Ectodermal cell (in vitro differentiated cells): ENCODE data around the gene DRC1.

Experiments
- H3K27ac ChIP-seq: 2 replicates; pipeline ENCODE4 v1.7.0; 2013; ENCODE audit warnings: mild to moderate bottlenecking, low read depth, low read length; ENCODE audit not compliant: insufficient read depth, poor library complexity, severe bottlenecking
- H3K27me3 ChIP-seq: 2 replicates; pipeline ENCODE4 v1.7.0; 2013; ENCODE audit warnings: mild to moderate bottlenecking, low read length; ENCODE audit not compliant: insufficient read depth, control insufficient read depth, poor library complexity, severe bottlenecking
- H3K36me3 ChIP-seq: one replicate; pipeline ENCODE4 v1.7.0; 2013; ENCODE audit warnings: low read length; ENCODE audit not compliant: control insufficient read depth, insufficient read depth
- H3K4me1 ChIP-seq: one replicate; pipeline ENCODE4 v1.7.0; 2013; ENCODE audit warnings: low read length; ENCODE audit not compliant: control insufficient read depth, insufficient read depth
- H3K4me3 ChIP-seq: 2 replicates; pipeline ENCODE4 v1.7.0; 2013; ENCODE audit warnings: low read depth, low read length, control low read depth; ENCODE audit not compliant: insufficient read depth
- H3K9me3 ChIP-seq: 2 replicates; pipeline ENCODE4 v1.7.0; 2013; ENCODE audit warnings: mild to moderate bottlenecking, low read length, moderate library complexity; ENCODE audit not compliant: control insufficient read depth
- WGBS, 2 experiments: methylation state at CpG; one replicate each; pipeline ENCODE4 v1.1.7; 2013; ENCODE audit warnings: missing lambda C conversion rate in 2 of 2; 5-methylcytosine and 5-hydroxymethylcytosine counted together

Gene DRC1

GRCh38 chr2:26492749-26493515 is 91.2 kb downstream of the DRC1 start:
- Histone ChIP-seq H3K27me3 (no peaks in the 10 kb centered on the region), H3K9me3 (no peaks in the 10 kb centered on the region), H3K4me3 (no peak overlapping the region), H3K27ac (no peak overlapping the region), H3K36me3 (no peaks in the 10 kb centered on the region), H3K4me1 (no peaks in the 10 kb centered on the region)
- 87 to 90% methylated on average over 7 of the region's 7 CpGs for WGBS, 2 experiments

GRCh38 chr2:26493566-26493965 is 91.8 kb downstream of the DRC1 start:
- WGBS, 2 experiments, result 94 to 97% methylated on average over 10 of the region's 10 CpGs
- Histone ChIP-seq H3K9me3 (no peaks in the 10 kb centered on the region), H3K4me3 (no peak overlapping the region), H3K4me1 (no peaks in the 10 kb centered on the region), H3K36me3 (no peaks in the 10 kb centered on the region), H3K27ac (no peak overlapping the region), H3K27me3 (no peaks in the 10 kb centered on the region)

- H3K4me1 ChIP-seq, result no peaks in the 10 kb centered on the region
- H3K27me3 ChIP-seq, result no peaks in the 10 kb centered on the region
- no peak overlapping the region for H3K4me3 ChIP-seq
- H3K36me3 ChIP-seq, result no peaks in the 10 kb centered on the region
- WGBS, 2 experiments, result 96 to 97% methylated on average over 4 of the region's 4 CpGs
- no peaks in the 10 kb centered on the region for H3K9me3 ChIP-seq
- no peak overlapping the region for H3K27ac ChIP-seq
Measured at GRCh38 chr2:26494199-26494598, 92.5 kb downstream of the DRC1 start.

- H3K4me3 ChIP-seq, result no peak overlapping the region
Measured at GRCh38 chr2:26494891-26495290, 93.2 kb downstream of the DRC1 start.

GRCh38 chr2:26495705-26496297 is 94.1 kb downstream of the DRC1 start:
- H3K4me3 ChIP-seq, result no peak overlapping the region
- H3K4me1 ChIP-seq, result no peaks in the 10 kb centered on the region
- no peaks in the 10 kb centered on the region for H3K9me3 ChIP-seq
- 56 to 61% methylated on average over 8 of the region's 8 CpGs for WGBS, 2 experiments
- peak overlapping the region; percentile 68 for H3K27ac ChIP-seq
- no peaks in the 10 kb centered on the region for H3K36me3 ChIP-seq
- no peaks in the 10 kb centered on the region for H3K27me3 ChIP-seq

More at GRCh38 chr2:26494891-26495290, 93.2 kb downstream of the DRC1 start:
- H3K27me3 ChIP-seq, result no peaks in the 10 kb centered on the region
- H3K36me3 ChIP-seq, result no peaks in the 10 kb centered on the region
- 93% methylated on average over 8 of the region's 8 CpGs for WGBS, 2 experiments
- H3K9me3 ChIP-seq, result no peaks in the 10 kb centered on the region
- H3K4me1 ChIP-seq, result no peaks in the 10 kb centered on the region
- no peak overlapping the region for H3K27ac ChIP-seq

GRCh38 chr2:26500406-26500805 is 98.7 kb downstream of the DRC1 start:
- no peak overlapping the region for H3K4me3 ChIP-seq

GRCh38 chr2:26503231-26503880 is 101.6 kb downstream of the DRC1 start:
- peaks cover 5% of the 10 kb centered on the region for H3K27me3 ChIP-seq
- H3K4me3 ChIP-seq, result peak overlapping the region; percentile 30

More at GRCh38 chr2:26500406-26500805, 98.7 kb downstream of the DRC1 start:
- 62 to 69% methylated on average over 4 of the region's 4 CpGs for WGBS, 2 experiments
- no peak overlapping the region for H3K27ac ChIP-seq
- H3K4me1 ChIP-seq, result no peaks in the 10 kb centered on the region
- no peaks in the 10 kb centered on the region for H3K9me3 ChIP-seq
- H3K36me3 ChIP-seq, result no peaks in the 10 kb centered on the region
- H3K27me3 ChIP-seq, result peaks cover 5% of the 10 kb centered on the region

GRCh38 chr2:26504002-26504401 is 102.3 kb downstream of the DRC1 start:
- 82% methylated on average over 13 of the region's 13 CpGs for WGBS, 2 experiments
- no peaks in the 10 kb centered on the region for H3K36me3 ChIP-seq
- no peaks in the 10 kb centered on the region for H3K9me3 ChIP-seq
- peaks cover 5% of the 10 kb centered on the region for H3K27me3 ChIP-seq
- H3K27ac ChIP-seq, result no peak overlapping the region
- peak overlapping the region; percentile 30 for H3K4me3 ChIP-seq
- no peaks in the 10 kb centered on the region for H3K4me1 ChIP-seq

More at GRCh38 chr2:26503231-26503880, 101.6 kb downstream of the DRC1 start:
- Histone ChIP-seq H3K4me1 (no peaks in the 10 kb centered on the region), H3K27ac (no peak overlapping the region), H3K36me3 (no peaks in the 10 kb centered on the region), H3K9me3 (no peaks in the 10 kb centered on the region)
- WGBS, 2 experiments, result 19 to 22% methylated on average over 41 of the region's 41 CpGs

- 94 to 95% methylated on average over 4 of the region's 4 CpGs for WGBS, 2 experiments
- H3K4me1 ChIP-seq, result no peaks in the 10 kb centered on the region
- no peak overlapping the region for H3K27ac ChIP-seq
- H3K4me3 ChIP-seq, result no peak overlapping the region
- H3K27me3 ChIP-seq, result peaks cover 5% of the 10 kb centered on the region
- H3K36me3 ChIP-seq, result no peaks in the 10 kb centered on the region
- H3K9me3 ChIP-seq, result no peaks in the 10 kb centered on the region
Measured at GRCh38 chr2:26506279-26506678, 104.6 kb downstream of the DRC1 start.
